Measurements from ENCODE around the gene TBPL1. TPM values are rescaled to one million over a fixed set of nuclear protein-coding genes. Genes with fewer than 3 reads are reported as not detected.

The TBPL1 gene
- total and polyA plus RNA-seq, 2 of the 13 experiments (the other 11 are each of a cell fraction or from before 2014, with no cell fraction given): 25.3 to 39.3 TPM

- TF ChIP-seq REPIN1 (CRISPR knock-in tag; IDR thresholded peaks at IDR 0.05; ENCODE audit: borderline replicate concordance, low read depth) (peak; percentile 90), JDP2 (CRISPR knock-in tag; IDR thresholded peaks at IDR 0.05; ENCODE audit: borderline replicate concordance) (no peak), ZNF557 (CRISPR knock-in tag; IDR thresholded peaks at IDR 0.05) (no peak; the same call in 1 of the 2 replicates), ZNF207 (IDR thresholded peaks at IDR 0.05; ENCODE audit: borderline replicate concordance) (no peak), ZNF788 (CRISPR knock-in tag; IDR thresholded peaks at IDR 0.05; ENCODE audit: borderline replicate concordance) (peak; percentile 93), ZBTB8A (CRISPR knock-in tag; IDR thresholded peaks at IDR 0.05; ENCODE audit: borderline replicate concordance, low read depth) (no peak), TAF15 (IDR thresholded peaks at IDR 0.05; ENCODE audit: low read depth, low read length, poor library complexity, severe bottlenecking) (no peak), CBFB (CRISPR knock-in tag; IDR thresholded peaks at IDR 0.05) (peak; percentile 86), ZSCAN20 (CRISPR knock-in tag; IDR thresholded peaks at IDR 0.05; ENCODE audit: borderline replicate concordance) (no peak), NR3C1 (CRISPR knock-in tag; IDR thresholded peaks at IDR 0.05) (no peak), STAG1 (CRISPR knock-in tag; IDR thresholded peaks at IDR 0.05) (no peak), SIN3B (IDR thresholded peaks at IDR 0.05; ENCODE audit: low read length) (no peak; the same call in 1 of the 2 replicates), ZC3H4 (CRISPR knock-in tag; IDR thresholded peaks at IDR 0.05; ENCODE audit: borderline replicate concordance) (no peak), ZNF775 (CRISPR knock-in tag; IDR thresholded peaks at IDR 0.05; ENCODE audit: borderline replicate concordance) (no peak), THAP11 (CRISPR knock-in tag; IDR thresholded peaks at IDR 0.05) (peak; percentile 92), ATM (IDR thresholded peaks at IDR 0.05; ENCODE audit: borderline replicate concordance) (no peak), SMARCC2 (IDR thresholded peaks at IDR 0.05) (no peak), ZSCAN9 (CRISPR knock-in tag; IDR thresholded peaks at IDR 0.05; ENCODE audit: borderline replicate concordance) (peak; percentile 71; the same call in 1 of the 2 replicates), HNRNPH1 (optimal IDR thresholded peaks at IDR 0.05; ENCODE audit: low read depth, low read length) (no peak)
- TF ChIP-seq, protein P1, sequence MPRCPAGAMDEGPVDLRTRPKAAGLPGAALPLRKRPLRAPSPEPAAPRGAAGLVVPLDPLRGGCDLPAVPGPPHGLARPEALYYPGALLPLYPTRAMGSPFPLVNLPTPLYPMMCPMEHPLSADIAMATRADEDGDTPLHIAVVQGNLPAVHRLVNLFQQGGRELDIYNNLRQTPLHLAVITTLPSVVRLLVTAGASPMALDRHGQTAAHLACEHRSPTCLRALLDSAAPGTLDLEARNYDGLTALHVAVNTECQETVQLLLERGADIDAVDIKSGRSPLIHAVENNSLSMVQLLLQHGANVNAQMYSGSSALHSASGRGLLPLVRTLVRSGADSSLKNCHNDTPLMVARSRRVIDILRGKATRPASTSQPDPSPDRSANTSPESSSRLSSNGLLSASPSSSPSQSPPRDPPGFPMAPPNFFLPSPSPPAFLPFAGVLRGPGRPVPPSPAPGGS (CRISPR knock-in tag; IDR thresholded peaks at IDR 0.05): peak; percentile 47; the same call in 1 of the 2 replicates
- TF ChIP-seq, protein P2, sequence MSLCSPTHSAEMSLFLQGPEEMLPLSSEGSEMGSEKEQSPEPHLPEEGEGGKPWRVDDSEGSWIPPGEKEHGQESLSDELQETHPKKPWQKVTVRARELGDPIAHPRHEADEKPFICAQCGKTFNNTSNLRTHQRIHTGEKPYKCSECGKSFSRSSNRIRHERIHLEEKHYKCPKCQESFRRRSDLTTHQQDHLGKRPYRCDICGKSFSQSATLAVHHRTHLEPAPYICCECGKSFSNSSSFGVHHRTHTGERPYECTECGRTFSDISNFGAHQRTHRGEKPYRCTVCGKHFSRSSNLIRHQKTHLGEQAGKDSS (CRISPR knock-in tag; IDR thresholded peaks at IDR 0.05; ENCODE audit: borderline replicate concordance, low read depth): no peak
- TF ChIP-seq, protein P3, sequence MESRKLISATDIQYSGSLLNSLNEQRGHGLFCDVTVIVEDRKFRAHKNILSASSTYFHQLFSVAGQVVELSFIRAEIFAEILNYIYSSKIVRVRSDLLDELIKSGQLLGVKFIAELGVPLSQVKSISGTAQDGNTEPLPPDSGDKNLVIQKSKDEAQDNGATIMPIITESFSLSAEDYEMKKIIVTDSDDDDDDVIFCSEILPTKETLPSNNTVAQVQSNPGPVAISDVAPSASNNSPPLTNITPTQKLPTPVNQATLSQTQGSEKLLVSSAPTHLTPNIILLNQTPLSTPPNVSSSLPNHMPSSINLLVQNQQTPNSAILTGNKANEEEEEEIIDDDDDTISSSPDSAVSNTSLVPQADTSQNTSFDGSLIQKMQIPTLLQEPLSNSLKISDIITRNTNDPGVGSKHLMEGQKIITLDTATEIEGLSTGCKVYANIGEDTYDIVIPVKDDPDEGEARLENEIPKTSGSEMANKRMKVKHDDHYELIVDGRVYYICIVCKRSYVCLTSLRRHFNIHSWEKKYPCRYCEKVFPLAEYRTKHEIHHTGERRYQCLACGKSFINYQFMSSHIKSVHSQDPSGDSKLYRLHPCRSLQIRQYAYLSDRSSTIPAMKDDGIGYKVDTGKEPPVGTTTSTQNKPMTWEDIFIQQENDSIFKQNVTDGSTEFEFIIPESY (CRISPR knock-in tag; IDR thresholded peaks at IDR 0.05): peak; percentile 29; the same call in 1 of the 2 replicates
- TF ChIP-seq, protein P4, sequence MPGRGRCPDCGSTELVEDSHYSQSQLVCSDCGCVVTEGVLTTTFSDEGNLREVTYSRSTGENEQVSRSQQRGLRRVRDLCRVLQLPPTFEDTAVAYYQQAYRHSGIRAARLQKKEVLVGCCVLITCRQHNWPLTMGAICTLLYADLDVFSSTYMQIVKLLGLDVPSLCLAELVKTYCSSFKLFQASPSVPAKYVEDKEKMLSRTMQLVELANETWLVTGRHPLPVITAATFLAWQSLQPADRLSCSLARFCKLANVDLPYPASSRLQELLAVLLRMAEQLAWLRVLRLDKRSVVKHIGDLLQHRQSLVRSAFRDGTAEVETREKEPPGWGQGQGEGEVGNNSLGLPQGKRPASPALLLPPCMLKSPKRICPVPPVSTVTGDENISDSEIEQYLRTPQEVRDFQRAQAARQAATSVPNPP (CRISPR knock-in tag; IDR thresholded peaks at IDR 0.05): 0 out of 2 replicates have a peak, but pooled peaks have one; percentile 51
- TF ChIP-seq, protein P5, sequence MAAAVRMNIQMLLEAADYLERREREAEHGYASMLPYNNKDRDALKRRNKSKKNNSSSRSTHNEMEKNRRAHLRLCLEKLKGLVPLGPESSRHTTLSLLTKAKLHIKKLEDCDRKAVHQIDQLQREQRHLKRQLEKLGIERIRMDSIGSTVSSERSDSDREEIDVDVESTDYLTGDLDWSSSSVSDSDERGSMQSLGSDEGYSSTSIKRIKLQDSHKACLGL (CRISPR knock-in tag; IDR thresholded peaks at IDR 0.05): peak; percentile 53; the same call in 1 of the 2 replicates
These were observed at the start of gene TBPL1 (continued) for GRCh38 chr6:133952815-133953633.
